ENCODE data around the gene RPL37.
"Not testable (repeated sequence)": the region's sequence is repeated elsewhere in the genome, so short reads cannot be mapped to it uniquely, and the experiment has no call there.

RPL37 gene

GRCh38 chr5:40790947-40791593 is 44.0 kb downstream of the RPL37 start:
- Histone ChIP-seq H3K27me3 (ENCODE audit: insufficient read depth, low read length, poor library complexity) (no peaks in the 10 kb centered on the region), H3K23ac (ENCODE audit: low read length) (no peak overlapping the region), H3K4me3 (ENCODE audit: low read length) (no peak overlapping the region), H3K18ac (ENCODE audit: low read length) (no peak overlapping the region), H3K4me2 (ENCODE audit: low read length) (no peak overlapping the region), H2AK5ac (ENCODE audit: low read length) (no peak overlapping the region), H2BK15ac (replicated peaks; ENCODE audit: low read depth) (no peak overlapping the region), H4K8ac (ENCODE audit: low read depth, low read length) (no peak overlapping the region), H3K56ac (ENCODE audit: low read length) (no peak overlapping the region), H3K4me1 (ENCODE audit: control insufficient read depth, low read depth, low read length) (no peaks in the 10 kb centered on the region), H2BK5ac (ENCODE audit: low read length) (no peak overlapping the region), H4K5ac (ENCODE audit: low read length) (no peak overlapping the region), H3K79me2 (ENCODE audit: control insufficient read depth, insufficient read depth, low read length) (peaks cover 74% of the 10 kb centered on the region), H3K4ac (ENCODE audit: low read depth, low read length) (no peak overlapping the region), H3K36me3 (ENCODE audit: control insufficient read depth, insufficient read depth, low read length) (no peaks in the 10 kb centered on the region), H3K9ac (ENCODE audit: low read length) (no peak overlapping the region), H2BK120ac (ENCODE audit: low read depth, low read length) (no peak overlapping the region), H3K79me1 (ENCODE audit: low read length) (peaks cover 2% of the 10 kb centered on the region), H3K27ac (ENCODE audit: low read depth, low read length) (no peak overlapping the region)
- WGBS (ENCODE audit: extremely low coverage, insufficient coverage, low lambda C conversion rate): no CpG with 5 or more reads among the region's 3 CpGs
- no peak for DNase-seq

GRCh38 chr5:40788941-40789340 is 46.1 kb downstream of the RPL37 start:
- not testable (repeated sequence) for H2AK5ac ChIP-seq (ENCODE audit: low read length); H3K4me1 ChIP-seq (ENCODE audit: control insufficient read depth, low read depth, low read length); H3K18ac ChIP-seq (ENCODE audit: low read length); H2BK120ac ChIP-seq (ENCODE audit: low read depth, low read length); H3K4me2 ChIP-seq (ENCODE audit: low read length); H2BK5ac ChIP-seq (ENCODE audit: low read length); H3K4me3 ChIP-seq (ENCODE audit: low read length); H4K5ac ChIP-seq (ENCODE audit: low read length); H2BK15ac ChIP-seq (replicated peaks; ENCODE audit: low read depth); H3K23ac ChIP-seq (ENCODE audit: low read length); H3K4ac ChIP-seq (ENCODE audit: low read depth, low read length); H3K56ac ChIP-seq (ENCODE audit: low read length); H3K27me3 ChIP-seq (ENCODE audit: insufficient read depth, low read length, poor library complexity); H3K36me3 ChIP-seq (ENCODE audit: control insufficient read depth, insufficient read depth, low read length); H3K27ac ChIP-seq (ENCODE audit: low read depth, low read length); H3K9ac ChIP-seq (ENCODE audit: low read length); H3K79me1 ChIP-seq (ENCODE audit: low read length); H4K8ac ChIP-seq (ENCODE audit: low read depth, low read length); DNase-seq
- H3K79me2 ChIP-seq (ENCODE audit: control insufficient read depth, insufficient read depth, low read length): peaks cover 69% of the 10 kb centered on the region
- whole genome bisulfite sequencing (ENCODE audit: extremely low coverage, insufficient coverage, low lambda C conversion rate): no CpG with 5 or more reads among the region's 5 CpGs

GRCh38 chr5:40787986-40788385 is 47.0 kb downstream of the RPL37 start:
- no peak overlapping the region for H2BK15ac ChIP-seq (replicated peaks; ENCODE audit: low read depth)
- H3K79me1 ChIP-seq (ENCODE audit: low read length): peaks cover 2% of the 10 kb centered on the region

GRCh38 chr5:40786664-40787063 is 48.4 kb downstream of the RPL37 start:
- H3K4me3 ChIP-seq (ENCODE audit: low read length); DNase-seq; H3K27me3 ChIP-seq (ENCODE audit: insufficient read depth, low read length, poor library complexity); H2BK5ac ChIP-seq (ENCODE audit: low read length); H3K4ac ChIP-seq (ENCODE audit: low read depth, low read length); H3K27ac ChIP-seq (ENCODE audit: low read depth, low read length); H3K4me2 ChIP-seq (ENCODE audit: low read length); H3K4me1 ChIP-seq (ENCODE audit: control insufficient read depth, low read depth, low read length); H4K5ac ChIP-seq (ENCODE audit: low read length); H3K9ac ChIP-seq (ENCODE audit: low read length); H3K18ac ChIP-seq (ENCODE audit: low read length); H3K56ac ChIP-seq (ENCODE audit: low read length); H2BK15ac ChIP-seq (replicated peaks; ENCODE audit: low read depth); H2BK120ac ChIP-seq (ENCODE audit: low read depth, low read length); H4K8ac ChIP-seq (ENCODE audit: low read depth, low read length); H3K23ac ChIP-seq (ENCODE audit: low read length); H3K79me1 ChIP-seq (ENCODE audit: low read length); H3K36me3 ChIP-seq (ENCODE audit: control insufficient read depth, insufficient read depth, low read length); H2AK5ac ChIP-seq (ENCODE audit: low read length): not testable (repeated sequence)
- WGBS (ENCODE audit: extremely low coverage, insufficient coverage, low lambda C conversion rate): no CpG with 5 or more reads among the region's 3 CpGs
- H3K79me2 ChIP-seq (ENCODE audit: control insufficient read depth, insufficient read depth, low read length): peaks cover 66% of the 10 kb centered on the region

More at GRCh38 chr5:40787986-40788385, 47.0 kb downstream of the RPL37 start:
- Histone ChIP-seq H3K9ac (ENCODE audit: low read length) (no peak overlapping the region), H3K36me3 (ENCODE audit: control insufficient read depth, insufficient read depth, low read length) (no peaks in the 10 kb centered on the region), H2BK5ac (ENCODE audit: low read length) (no peak overlapping the region), H3K4ac (ENCODE audit: low read depth, low read length) (no peak overlapping the region), H3K4me1 (ENCODE audit: control insufficient read depth, low read depth, low read length) (no peaks in the 10 kb centered on the region), H3K23ac (ENCODE audit: low read length) (no peak overlapping the region), H4K8ac (ENCODE audit: low read depth, low read length) (no peak overlapping the region), H3K27me3 (ENCODE audit: insufficient read depth, low read length, poor library complexity) (no peaks in the 10 kb centered on the region), H3K4me2 (ENCODE audit: low read length) (no peak overlapping the region), H3K56ac (ENCODE audit: low read length) (no peak overlapping the region), H2BK120ac (ENCODE audit: low read depth, low read length) (no peak overlapping the region), H3K27ac (ENCODE audit: low read depth, low read length) (no peak overlapping the region), H2AK5ac (ENCODE audit: low read length) (no peak overlapping the region), H3K79me2 (ENCODE audit: control insufficient read depth, insufficient read depth, low read length) (peaks cover 63% of the 10 kb centered on the region), H4K5ac (ENCODE audit: low read length) (no peak overlapping the region), H3K18ac (ENCODE audit: low read length) (no peak overlapping the region), H3K4me3 (ENCODE audit: low read length) (no peak overlapping the region)
- DNase-seq: no peak
- WGBS (ENCODE audit: extremely low coverage, insufficient coverage, low lambda C conversion rate): no CpG with 5 or more reads among the region's 1 CpG

GRCh38 chr5:40784916-40785315 is 50.1 kb downstream of the RPL37 start:
- Histone ChIP-seq H4K8ac (ENCODE audit: low read depth, low read length) (no peak overlapping the region), H2BK15ac (replicated peaks; ENCODE audit: low read depth) (no peak overlapping the region), H3K23ac (ENCODE audit: low read length) (no peak overlapping the region), H3K4me3 (ENCODE audit: low read length) (no peak overlapping the region), H3K79me1 (ENCODE audit: low read length) (peaks cover 2% of the 10 kb centered on the region), H2BK120ac (ENCODE audit: low read depth, low read length) (no peak overlapping the region), H2AK5ac (ENCODE audit: low read length) (no peak overlapping the region), H3K4me2 (ENCODE audit: low read length) (no peak overlapping the region), H3K27me3 (ENCODE audit: insufficient read depth, low read length, poor library complexity) (no peaks in the 10 kb centered on the region), H3K4ac (ENCODE audit: low read depth, low read length) (no peak overlapping the region), H4K5ac (ENCODE audit: low read length) (no peak overlapping the region), H3K79me2 (ENCODE audit: control insufficient read depth, insufficient read depth, low read length) (peaks cover 67% of the 10 kb centered on the region), H3K18ac (ENCODE audit: low read length) (no peak overlapping the region), H3K27ac (ENCODE audit: low read depth, low read length) (no peak overlapping the region), H3K9ac (ENCODE audit: low read length) (no peak overlapping the region), H2BK5ac (ENCODE audit: low read length) (no peak overlapping the region), H3K56ac (ENCODE audit: low read length) (no peak overlapping the region), H3K36me3 (ENCODE audit: control insufficient read depth, insufficient read depth, low read length) (no peaks in the 10 kb centered on the region), H3K4me1 (ENCODE audit: control insufficient read depth, low read depth, low read length) (no peaks in the 10 kb centered on the region)
- DNase-seq: no peak
- WGBS (ENCODE audit: extremely low coverage, insufficient coverage, low lambda C conversion rate): no CpG with 5 or more reads among the region's 1 CpG

All from mesendoderm (in vitro differentiated cells).